Activated T-helper 17 cell treated with anti-CD3 and anti-CD28 coated beads, Interleukin-2, amount 50 U/mL, for 72 hours (primary cell): ENCODE data around the gene PHYKPL. TPM values are rescaled to one million over a fixed set of nuclear protein-coding genes. Genes with fewer than 3 reads are reported as not detected.

Experiments used
- ATAC-seq: fragments of 150-1000 bp; cut with Tn5 transposase; replicated peaks from 2 replicates; pipeline ENCODE4 v1.10.0; 2021; ENCODE audit warnings: mild to moderate bottlenecking, moderate library complexity
- H3K27ac Mint-ChIP-seq: one replicate; pipeline ENCODE4 v1.8.0; 2022; ENCODE audit warnings: mixed read lengths
- H3K27me3 Mint-ChIP-seq: one replicate; pipeline ENCODE4 v1.8.0; 2022; ENCODE audit warnings: mixed read lengths
- H3K36me3 Mint-ChIP-seq: one replicate; pipeline ENCODE4 v1.8.0; 2022; ENCODE audit warnings: low read depth, mild to moderate bottlenecking, mixed read lengths
- H3K4me1 Mint-ChIP-seq: one replicate; pipeline ENCODE4 v1.8.0; 2022; ENCODE audit warnings: mixed read lengths
- H3K4me3 Mint-ChIP-seq: one replicate; pipeline ENCODE4 v1.8.0; 2022; ENCODE audit warnings: mild to moderate bottlenecking, mixed read lengths
- H3K9me3 Mint-ChIP-seq: one replicate; pipeline ENCODE4 v1.8.0; 2022; ENCODE audit warnings: mixed read lengths
- total RNA-seq, 2 donors: library from RNA; stranded (reverse); gene quantifications; one replicate each; pipeline ENCODE4 v1.2.3, GENCODE V29; 2022

PHYKPL gene
- total RNA-seq, 2 donors from 2014 or later, result 91.9 to 112 TPM

GRCh38 chr5:178193251-178193809 is 39.3 kb downstream of the PHYKPL start:
- no peak overlapping the region for H3K27ac Mint-ChIP-seq
- no peak overlapping the region for H3K4me3 Mint-ChIP-seq
- peaks cover 17% of the 10 kb centered on the region for H3K27me3 Mint-ChIP-seq
- ATAC-seq, result no peak
- no peaks in the 10 kb centered on the region for H3K36me3 Mint-ChIP-seq
- no peaks in the 10 kb centered on the region for H3K9me3 Mint-ChIP-seq
- H3K4me1 Mint-ChIP-seq, result no peaks in the 10 kb centered on the region

GRCh38 chr5:178192787-178193186 is 39.8 kb downstream of the PHYKPL start:
- Mint-ChIP-seq H3K4me1 (no peaks in the 10 kb centered on the region), H3K27ac (no peak overlapping the region), H3K27me3 (peaks cover 18% of the 10 kb centered on the region), H3K36me3 (no peaks in the 10 kb centered on the region), H3K4me3 (no peak overlapping the region), H3K9me3 (no peaks in the 10 kb centered on the region)
- ATAC-seq, result no peak

- H3K4me3 Mint-ChIP-seq, result no peak overlapping the region
- no peak overlapping the region for H3K27ac Mint-ChIP-seq
- no peaks in the 10 kb centered on the region for H3K9me3 Mint-ChIP-seq
- H3K27me3 Mint-ChIP-seq, result peaks cover 18% of the 10 kb centered on the region
- H3K4me1 Mint-ChIP-seq, result no peaks in the 10 kb centered on the region
- no peaks in the 10 kb centered on the region for H3K36me3 Mint-ChIP-seq
- peak; percentile 74 for ATAC-seq
Observed at GRCh38 chr5:178192244-178192643, 40.4 kb downstream of the PHYKPL start.

- H3K27ac Mint-ChIP-seq, result no peak overlapping the region
- H3K27me3 Mint-ChIP-seq, result peaks cover 18% of the 10 kb centered on the region
- no peak for ATAC-seq
- no peaks in the 10 kb centered on the region for H3K9me3 Mint-ChIP-seq
- no peak overlapping the region for H3K4me3 Mint-ChIP-seq
- no peaks in the 10 kb centered on the region for H3K4me1 Mint-ChIP-seq
- no peaks in the 10 kb centered on the region for H3K36me3 Mint-ChIP-seq
Observed at GRCh38 chr5:178191661-178192060, 40.9 kb downstream of the PHYKPL start.

- Mint-ChIP-seq H3K9me3 (no peaks in the 10 kb centered on the region), H3K4me3 (no peak overlapping the region), H3K36me3 (no peaks in the 10 kb centered on the region), H3K27me3 (peaks cover 15% of the 10 kb centered on the region), H3K27ac (no peak overlapping the region), H3K4me1 (no peaks in the 10 kb centered on the region)
- ATAC-seq, result no peak
Observed at GRCh38 chr5:178189433-178189832, 43.2 kb downstream of the PHYKPL start.

- no peak for ATAC-seq
- H3K27me3 Mint-ChIP-seq, result peaks cover 7% of the 10 kb centered on the region
- H3K36me3 Mint-ChIP-seq, result no peaks in the 10 kb centered on the region
- H3K27ac Mint-ChIP-seq, result no peak within 1 kb of the TSS
- no peaks in the 10 kb centered on the region for H3K4me1 Mint-ChIP-seq
- no peaks in the 10 kb centered on the region for H3K9me3 Mint-ChIP-seq
- no peak within 1 kb of the TSS for H3K4me3 Mint-ChIP-seq
Observed at GRCh38 chr5:178187014-178187413, 45.6 kb downstream of the PHYKPL start, which contains the start of gene GMCL2. GMCL2 (minus strand) TSS chr5:178187371; CDS start chr5:178187299, 72 bp downstream.

GRCh38 chr5:178186427-178186826 is 46.2 kb downstream of the PHYKPL start:
- Mint-ChIP-seq H3K9me3 (no peaks in the 10 kb centered on the region), H3K27ac (no peak overlapping the region), H3K36me3 (no peaks in the 10 kb centered on the region), H3K4me1 (no peaks in the 10 kb centered on the region), H3K4me3 (no peak overlapping the region), H3K27me3 (peaks cover 7% of the 10 kb centered on the region)
- ATAC-seq, result no peak

GRCh38 chr5:178182158-178182876 is 50.3 kb downstream of the PHYKPL start:
- ATAC-seq, result no peak
- H3K4me1 Mint-ChIP-seq, result no peaks in the 10 kb centered on the region
- no peaks in the 10 kb centered on the region for H3K9me3 Mint-ChIP-seq
- H3K27ac Mint-ChIP-seq, result no peak overlapping the region
- no peak overlapping the region for H3K4me3 Mint-ChIP-seq
- H3K27me3 Mint-ChIP-seq, result peaks cover 10% of the 10 kb centered on the region
- no peaks in the 10 kb centered on the region for H3K36me3 Mint-ChIP-seq

GRCh38 chr5:178180141-178180863 is 52.3 kb downstream of the PHYKPL start:
- no peak overlapping the region for H3K27ac Mint-ChIP-seq
- H3K36me3 Mint-ChIP-seq, result no peaks in the 10 kb centered on the region
- H3K9me3 Mint-ChIP-seq, result no peaks in the 10 kb centered on the region
- no peak overlapping the region for H3K4me3 Mint-ChIP-seq
- ATAC-seq, result no peak
- no peaks in the 10 kb centered on the region for H3K4me1 Mint-ChIP-seq
- peaks cover 14% of the 10 kb centered on the region for H3K27me3 Mint-ChIP-seq

GRCh38 chr5:178177569-178177968 is 55.0 kb downstream of the PHYKPL start:
- Mint-ChIP-seq H3K36me3 (no peaks in the 10 kb centered on the region), H3K4me1 (no peaks in the 10 kb centered on the region), H3K27me3 (peaks cover 14% of the 10 kb centered on the region), H3K9me3 (no peaks in the 10 kb centered on the region), H3K27ac (no peak overlapping the region), H3K4me3 (no peak overlapping the region)
- no peak for ATAC-seq

- no peak overlapping the region for H3K4me3 Mint-ChIP-seq
- ATAC-seq, result no peak
- no peaks in the 10 kb centered on the region for H3K4me1 Mint-ChIP-seq
- peaks cover 14% of the 10 kb centered on the region for H3K27me3 Mint-ChIP-seq
- no peaks in the 10 kb centered on the region for H3K36me3 Mint-ChIP-seq
- no peaks in the 10 kb centered on the region for H3K9me3 Mint-ChIP-seq
- H3K27ac Mint-ChIP-seq, result no peak overlapping the region
Observed at GRCh38 chr5:178176791-178177190, 55.8 kb downstream of the PHYKPL start.

GRCh38 chr5:178174456-178174855 is 58.1 kb downstream of the PHYKPL start:
- peaks cover 11% of the 10 kb centered on the region for H3K27me3 Mint-ChIP-seq
- no peak for ATAC-seq
- no peaks in the 10 kb centered on the region for H3K36me3 Mint-ChIP-seq
- no peak overlapping the region for H3K4me3 Mint-ChIP-seq
- H3K9me3 Mint-ChIP-seq, result no peaks in the 10 kb centered on the region
- no peak overlapping the region for H3K27ac Mint-ChIP-seq
- H3K4me1 Mint-ChIP-seq, result no peaks in the 10 kb centered on the region

- H3K4me3 Mint-ChIP-seq, result no peak overlapping the region
- no peaks in the 10 kb centered on the region for H3K9me3 Mint-ChIP-seq
- no peak for ATAC-seq
- H3K4me1 Mint-ChIP-seq, result no peaks in the 10 kb centered on the region
- H3K36me3 Mint-ChIP-seq, result no peaks in the 10 kb centered on the region
- no peaks in the 10 kb centered on the region for H3K27me3 Mint-ChIP-seq
- H3K27ac Mint-ChIP-seq, result no peak overlapping the region
Observed at GRCh38 chr5:178170455-178170854, 62.1 kb downstream of the PHYKPL start.

- H3K4me1 Mint-ChIP-seq, result no peaks in the 10 kb centered on the region
- H3K9me3 Mint-ChIP-seq, result no peaks in the 10 kb centered on the region
- no peaks in the 10 kb centered on the region for H3K36me3 Mint-ChIP-seq
Observed at GRCh38 chr5:178165581-178165980, 67.0 kb downstream of the PHYKPL start.

More at GRCh38 chr5:178165581-178165980, 67.0 kb downstream of the PHYKPL start:
- H3K4me3 Mint-ChIP-seq, result no peak overlapping the region
- peaks cover 9% of the 10 kb centered on the region for H3K27me3 Mint-ChIP-seq
- no peak overlapping the region for H3K27ac Mint-ChIP-seq
- ATAC-seq, result no peak
